Measurements from ENCODE around the gene LDAH.

LDAH gene

GRCh38 chr2:20815216-20815615 is 7.7 kb downstream of the LDAH start:
- H3K4me3 ChIP-seq (ENCODE audit: low read depth in 1 of 2, low read length in 2 of 2) = no peak overlapping the region
- TF ChIP-seq CTCF (IDR thresholded peaks at IDR 0.05; ENCODE audit: borderline replicate concordance, extremely low read depth, low read length, poor library complexity, severe bottlenecking) (no peak), EZH2 (IDR thresholded peaks at IDR 0.05; ENCODE audit: borderline replicate concordance, low read depth, low read length, severe bottlenecking) (no peak)
- DNase-seq = no peak
- no peaks in the 10 kb centered on the region for H4K20me1 ChIP-seq (ENCODE audit: insufficient read depth, low read length)
- H2AFZ ChIP-seq (ENCODE audit: low read depth, low read length) = no peak overlapping the region
- no peaks in the 10 kb centered on the region for H3K4me1 ChIP-seq (ENCODE audit: insufficient read depth, low read length)
- H3K9ac ChIP-seq (ENCODE audit: low read depth, low read length) = no peak overlapping the region
- H3K9me3 ChIP-seq (ENCODE audit: insufficient read depth, low read length, severe bottlenecking) = no peaks in the 10 kb centered on the region
- no peaks in the 10 kb centered on the region for H3K36me3 ChIP-seq (ENCODE audit: insufficient read depth, low read length)
- no peak for ATAC-seq (ENCODE audit: insufficient read depth, low read depth)
- peaks cover 33% of the 10 kb centered on the region for H3K79me2 ChIP-seq (ENCODE audit: insufficient read depth, low read length)
- no peak overlapping the region for H3K4me2 ChIP-seq (ENCODE audit: insufficient read depth, low read length)
- H3K27me3 ChIP-seq (ENCODE audit: insufficient read depth, low read length, poor library complexity) = no peaks in the 10 kb centered on the region
- no peak overlapping the region for H3K27ac ChIP-seq (ENCODE audit: low read length)

GRCh38 chr2:20812779-20813178 is 10.1 kb downstream of the LDAH start:
- peaks cover 28% of the 10 kb centered on the region for H3K79me2 ChIP-seq (ENCODE audit: insufficient read depth, low read length)

GRCh38 chr2:20806286-20806685 is 16.6 kb downstream of the LDAH start:
- peaks cover 20% of the 10 kb centered on the region; the same call in 1 of the 2 replicates for H3K79me2 ChIP-seq (ENCODE audit: insufficient read depth, low read length)

More at GRCh38 chr2:20812779-20813178, 10.1 kb downstream of the LDAH start:
- Histone ChIP-seq H2AFZ (ENCODE audit: low read depth, low read length) (no peak overlapping the region), H3K27ac (ENCODE audit: low read length) (no peak overlapping the region), H4K20me1 (ENCODE audit: insufficient read depth, low read length) (no peaks in the 10 kb centered on the region; the same call in 1 of the 2 replicates), H3K9me3 (ENCODE audit: insufficient read depth, low read length, severe bottlenecking) (no peaks in the 10 kb centered on the region), H3K4me1 (ENCODE audit: insufficient read depth, low read length) (no peaks in the 10 kb centered on the region), H3K36me3 (ENCODE audit: insufficient read depth, low read length) (no peaks in the 10 kb centered on the region), H3K9ac (ENCODE audit: low read depth, low read length) (no peak overlapping the region), H3K27me3 (ENCODE audit: insufficient read depth, low read length, poor library complexity) (no peaks in the 10 kb centered on the region), H3K4me2 (ENCODE audit: insufficient read depth, low read length) (no peak overlapping the region), H3K4me3 (ENCODE audit: low read depth in 1 of 2, low read length in 2 of 2) (no peak overlapping the region)
- ATAC-seq (ENCODE audit: insufficient read depth, low read depth) (no peak), DNase-seq (no peak)
- TF ChIP-seq CTCF (IDR thresholded peaks at IDR 0.05; ENCODE audit: borderline replicate concordance, extremely low read depth, low read length, poor library complexity, severe bottlenecking) = no peak
- TF ChIP-seq EZH2 (IDR thresholded peaks at IDR 0.05; ENCODE audit: borderline replicate concordance, low read depth, low read length, severe bottlenecking) = no peak

More at GRCh38 chr2:20806286-20806685, 16.6 kb downstream of the LDAH start:
- Histone ChIP-seq H3K9me3 (ENCODE audit: insufficient read depth, low read length, severe bottlenecking) (no peaks in the 10 kb centered on the region), H3K9ac (ENCODE audit: low read depth, low read length) (no peak overlapping the region), H3K27me3 (ENCODE audit: insufficient read depth, low read length, poor library complexity) (no peaks in the 10 kb centered on the region), H3K4me3 (ENCODE audit: low read depth in 1 of 2, low read length in 2 of 2) (no peak overlapping the region), H2AFZ (ENCODE audit: low read depth, low read length) (no peak overlapping the region), H4K20me1 (ENCODE audit: insufficient read depth, low read length) (peaks cover 7% of the 10 kb centered on the region; the same call in 1 of the 2 replicates), H3K27ac (ENCODE audit: low read length) (no peak overlapping the region), H3K36me3 (ENCODE audit: insufficient read depth, low read length) (no peaks in the 10 kb centered on the region), H3K4me2 (ENCODE audit: insufficient read depth, low read length) (no peak overlapping the region), H3K4me1 (ENCODE audit: insufficient read depth, low read length) (no peaks in the 10 kb centered on the region)
- no peak for ATAC-seq (ENCODE audit: insufficient read depth, low read depth)
- no peak for DNase-seq
- no peak for TF ChIP-seq CTCF (IDR thresholded peaks at IDR 0.05; ENCODE audit: borderline replicate concordance, extremely low read depth, low read length, poor library complexity, severe bottlenecking)
- TF ChIP-seq EZH2 (IDR thresholded peaks at IDR 0.05; ENCODE audit: borderline replicate concordance, low read depth, low read length, severe bottlenecking) = no peak

Measured in DND-41 (cell line).